Measurements from ENCODE around the gene FCRLB. TPM values are rescaled to one million over a fixed set of nuclear protein-coding genes. Genes with fewer than 3 reads are reported as not detected.

Gene FCRLB
- total RNA-seq, 4 donors from 2014 or later: 0.40 to 0.57 TPM; not detected in 2

GRCh38 chr1:161733526-161733925 lies 12.2 kb downstream of the FCRLB start:
- no peak for DNase-seq
- no peaks in the 10 kb centered on the region for H3K4me1 ChIP-seq
- H3K27me3 ChIP-seq: no peaks in the 10 kb centered on the region
- H3K36me3 ChIP-seq: no peaks in the 10 kb centered on the region
- no peaks in the 10 kb centered on the region for H3K9me3 ChIP-seq
- H3K4me3 ChIP-seq: no peak overlapping the region
- no peak overlapping the region for H3K27ac ChIP-seq
- TF ChIP-seq POLR2A (IDR thresholded peaks at IDR 0.05) (no peak), CTCF (IDR thresholded peaks at IDR 0.05) (no peak)

DNA sequence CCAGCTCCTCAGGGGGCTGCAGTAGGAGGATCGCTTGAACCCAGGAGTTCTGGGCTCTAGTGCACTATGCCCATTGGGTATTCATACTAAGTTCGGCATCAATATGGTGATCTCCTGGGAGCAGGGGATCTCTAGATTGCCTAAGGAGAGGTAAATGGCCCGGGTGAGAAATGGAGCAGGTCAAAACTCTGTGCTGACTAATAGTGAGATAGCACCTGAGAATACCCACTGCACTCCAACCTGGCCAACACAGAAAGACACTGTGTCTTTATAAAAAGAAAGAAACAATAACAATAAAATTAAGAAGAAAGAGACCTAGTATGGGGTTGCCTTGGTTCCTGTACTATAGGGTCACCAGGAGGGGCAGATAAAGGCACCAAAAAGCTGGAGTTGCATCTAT lies 14.5 kb downstream of the FCRLB start:
- no peak for DNase-seq
- Histone ChIP-seq H3K4me1 (peaks cover 0 to 6% (median 2%) of the 10 kb centered on the region in 4 donors), H3K27ac (no peak overlapping the region), H3K9me3 (no peaks in the 10 kb centered on the region), H3K4me3 (no peak overlapping the region), H3K27me3 (no peaks in the 10 kb centered on the region), H3K36me3 (no peaks in the 10 kb centered on the region)
- no peak for TF ChIP-seq CTCF (IDR thresholded peaks at IDR 0.05)
- TF ChIP-seq POLR2A (IDR thresholded peaks at IDR 0.05): no peak

GRCh38 chr1:161736335-161736969 lies 15.1 kb downstream of the FCRLB start:
- no peak for DNase-seq
- no peaks in the 10 kb centered on the region for H3K27me3 ChIP-seq
- no peaks in the 10 kb centered on the region for H3K9me3 ChIP-seq
- H3K36me3 ChIP-seq: no peaks in the 10 kb centered on the region
- TF ChIP-seq CTCF (IDR thresholded peaks at IDR 0.05): no peak
- no peak for TF ChIP-seq POLR2A (IDR thresholded peaks at IDR 0.05)
- H3K4me1 ChIP-seq: peaks cover 0 to 6% (median 2%) of the 10 kb centered on the region in 4 donors
- no peak overlapping the region for H3K4me3 ChIP-seq
- no peak overlapping the region for H3K27ac ChIP-seq

DNA sequence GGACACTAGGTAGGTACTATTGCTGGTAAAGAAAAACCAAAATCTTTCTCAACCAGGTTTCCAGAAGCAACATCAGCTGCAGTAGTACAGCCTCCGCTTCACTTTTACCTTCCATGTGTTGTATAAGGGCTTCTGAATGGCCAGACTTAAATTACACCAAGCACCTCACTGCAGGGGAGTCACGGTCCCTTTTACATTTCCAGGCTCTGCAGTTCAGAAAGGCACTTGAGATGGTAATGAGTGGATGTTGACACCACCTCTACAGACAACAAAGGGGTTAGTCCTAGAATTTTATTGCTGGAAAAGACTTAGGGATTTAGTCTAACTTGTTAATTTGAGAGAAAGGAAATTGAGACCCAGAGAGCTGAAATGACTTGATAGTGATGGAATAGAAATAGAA lies 16.3 kb downstream of the FCRLB start:
- no peak overlapping the region for H3K4me3 ChIP-seq
- TF ChIP-seq CTCF (IDR thresholded peaks at IDR 0.05): no peak
- no peak for TF ChIP-seq POLR2A (IDR thresholded peaks at IDR 0.05)

GRCh38 chr1:161738627-161739287 lies 17.4 kb downstream of the FCRLB start:
- Histone ChIP-seq H3K4me3 (no peak overlapping the region), H3K9me3 (no peaks in the 10 kb centered on the region), H3K27me3 (no peaks in the 10 kb centered on the region), H3K4me1 (peaks cover 0 to 6% (median 2%) of the 10 kb centered on the region in 4 donors), H3K36me3 (no peaks in the 10 kb centered on the region), H3K27ac (peak overlapping the region; percentile 63 to 79 (median 72))
- DNase-seq: peak; percentile 58 to 94 (median 91)
- TF ChIP-seq POLR2A (IDR thresholded peaks at IDR 0.05) (no peak), CTCF (IDR thresholded peaks at IDR 0.05) (peak in 4 of 6 experiments; percentile 21 to 46 (median 38))

More for the DNA sequence above, 16.3 kb downstream of the FCRLB start:
- Histone ChIP-seq H3K27ac (no peak overlapping the region), H3K4me1 (peaks cover 0 to 6% (median 2%) of the 10 kb centered on the region in 4 donors), H3K9me3 (no peaks in the 10 kb centered on the region), H3K27me3 (no peaks in the 10 kb centered on the region), H3K36me3 (no peaks in the 10 kb centered on the region)
- DNase-seq: no peak
